ENCODE measurements around the gene ARHGAP1. TPM values are rescaled to one million over a fixed set of nuclear protein-coding genes. Genes with fewer than 3 reads are reported as not detected.

The ARHGAP1 gene
- total RNA-seq, result 10 to 100 TPM; 39.9 to 46.8 TPM

- Mint-ChIP-seq H3K27ac (peak within 1 kb of the TSS; percentile 97 to 98), H3K9me3 (no peaks in the 10 kb centered on the region), H3K36me3 (peaks cover 22% of the 10 kb centered on the region in 2 donors)
- peak; percentile 95 to 96 for ATAC-seq
- peak; percentile 97 for DNase-seq (ENCODE audit: low spot score in 2 of 2)
Observed at GRCh38 chr11:46700241-46701077, at the start of gene ARHGAP1, which contains the start of gene ZNF408. TSS of gene ARHGAP1 (minus strand) at chr11:46700619. CDS start at chr11:46696107, 4,512 bp downstream. TSS of gene ZNF408 (plus strand) at chr11:46701031. CDS start at chr11:46701048, 17 bp downstream.

DNA sequence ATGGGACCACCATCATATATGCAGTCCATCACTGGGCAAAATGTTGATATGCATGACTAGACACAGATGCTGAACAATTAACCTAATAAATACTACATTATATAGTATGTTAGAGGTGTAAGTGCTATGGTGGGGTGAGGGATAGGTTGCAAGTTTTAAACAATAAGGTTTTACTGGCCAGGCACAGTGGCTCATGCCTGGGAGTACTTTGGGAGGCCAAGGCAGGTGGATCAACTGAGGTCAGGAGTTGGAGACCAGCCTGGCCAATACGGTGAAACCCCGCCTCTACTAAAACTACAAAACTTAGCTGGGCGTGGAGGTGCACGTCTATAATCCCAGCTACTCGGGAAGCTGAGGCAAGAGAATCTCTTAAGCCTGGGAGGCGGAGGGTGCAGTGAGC, 46.7 kb upstream of the ARHGAP1 start:
- ATAC-seq (no peak), DNase-seq (ENCODE audit: low spot score in 2 of 2) (no peak)
- H3K9me3 Mint-ChIP-seq, result no peaks in the 10 kb centered on the region
- no peak overlapping the region for H3K27ac Mint-ChIP-seq
- H3K36me3 Mint-ChIP-seq, result peaks cover 7 to 35% of the 10 kb centered on the region in 2 donors

DNA sequence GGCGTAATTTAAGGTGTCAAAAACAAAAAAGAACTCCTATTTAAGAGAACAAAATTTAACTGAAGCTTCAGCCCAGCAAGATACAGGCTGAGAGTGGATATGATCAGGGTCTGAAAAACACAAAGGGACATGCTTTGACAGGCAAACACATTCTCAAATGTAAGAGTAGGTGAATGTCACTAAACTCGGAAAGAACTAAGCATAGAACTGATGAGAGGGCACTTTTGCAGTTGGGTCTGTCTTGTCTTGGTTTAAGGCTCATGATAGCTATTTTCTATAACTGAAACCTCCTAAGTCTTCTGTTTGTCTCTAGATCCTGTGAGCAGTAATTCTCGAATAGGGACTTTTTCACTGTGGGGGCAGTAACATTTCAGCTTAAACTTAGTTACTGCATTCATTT, 45.6 kb upstream of the ARHGAP1 start:
- ATAC-seq (no peak), DNase-seq (ENCODE audit: low spot score in 2 of 2) (no peak)
- H3K27ac Mint-ChIP-seq, result no peak overlapping the region
- H3K36me3 Mint-ChIP-seq, result peaks cover 7 to 47% of the 10 kb centered on the region in 2 donors
- H3K9me3 Mint-ChIP-seq, result no peaks in the 10 kb centered on the region

DNA sequence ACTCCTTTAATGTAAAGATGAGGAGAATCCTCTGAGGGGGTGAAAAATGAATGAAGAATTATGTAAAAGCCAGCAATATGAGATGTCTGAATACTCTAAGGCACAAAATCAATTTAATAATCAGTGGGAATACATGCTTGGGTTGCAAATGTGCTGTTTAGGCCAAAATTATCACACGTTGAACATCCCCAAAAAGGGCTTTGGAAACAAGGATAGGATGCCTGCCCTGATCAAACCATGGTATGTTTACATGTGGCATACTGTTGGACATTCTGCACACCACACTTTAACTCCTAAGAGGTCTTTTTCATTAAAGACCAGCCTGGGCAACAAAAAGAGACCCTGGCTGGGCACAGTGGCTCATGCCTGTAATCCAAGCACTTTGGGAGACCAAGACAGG, 44.9 kb upstream of the ARHGAP1 start:
- no peak for DNase-seq (ENCODE audit: low spot score in 2 of 2)
- Mint-ChIP-seq H3K27ac (no peak overlapping the region), H3K36me3 (peaks cover 7 to 43% of the 10 kb centered on the region in 2 donors)

GRCh38 chr11:46743693-46744339, 43.4 kb upstream of the ARHGAP1 start:
- H3K27ac Mint-ChIP-seq, result peak overlapping the region in 1 of 2 donors; percentile 75

More for the DNA sequence above, 44.9 kb upstream of the ARHGAP1 start:
- no peak for ATAC-seq
- no peaks in the 10 kb centered on the region for H3K9me3 Mint-ChIP-seq

DNA sequence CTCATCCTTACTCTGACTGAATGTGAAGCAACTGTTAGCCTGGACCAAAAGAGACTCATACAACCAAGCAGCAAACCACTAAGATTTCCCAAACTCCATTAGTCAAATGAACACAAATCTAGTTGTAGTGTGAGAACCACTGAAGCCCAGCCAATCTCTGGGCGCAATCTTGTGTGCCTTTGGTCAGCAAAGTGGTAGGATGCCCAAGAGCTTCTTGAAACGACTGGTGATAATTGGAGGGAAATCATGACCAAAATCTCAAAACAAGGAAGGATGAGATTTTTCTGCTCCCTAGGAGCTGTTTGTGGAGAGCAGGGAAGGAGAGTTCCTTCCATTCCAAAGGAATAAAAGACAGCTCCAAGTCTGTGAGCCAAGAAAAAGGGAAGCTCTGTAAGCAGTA, 42.6 kb upstream of the ARHGAP1 start:
- Mint-ChIP-seq H3K9me3 (no peaks in the 10 kb centered on the region), H3K27ac (peak overlapping the region in 1 of 2 donors; percentile 19), H3K36me3 (peaks cover 7 to 37% of the 10 kb centered on the region in 2 donors)
- ATAC-seq, result no peak
- no peak for DNase-seq (ENCODE audit: low spot score in 2 of 2)

More at GRCh38 chr11:46743693-46744339, 43.4 kb upstream of the ARHGAP1 start:
- ATAC-seq (no peak), DNase-seq (ENCODE audit: low spot score in 2 of 2) (no peak)
- H3K36me3 Mint-ChIP-seq, result peaks cover 7 to 37% of the 10 kb centered on the region in 2 donors
- H3K9me3 Mint-ChIP-seq, result no peaks in the 10 kb centered on the region

GRCh38 chr11:46741600-46742484, 41.4 kb upstream of the ARHGAP1 start:
- Mint-ChIP-seq H3K27ac (peak overlapping the region in 1 of 2 donors; percentile 19), H3K9me3 (no peaks in the 10 kb centered on the region), H3K36me3 (peaks cover 7 to 37% of the 10 kb centered on the region in 2 donors)
- no peak for DNase-seq (ENCODE audit: low spot score in 2 of 2)
- no peak for ATAC-seq

DNA sequence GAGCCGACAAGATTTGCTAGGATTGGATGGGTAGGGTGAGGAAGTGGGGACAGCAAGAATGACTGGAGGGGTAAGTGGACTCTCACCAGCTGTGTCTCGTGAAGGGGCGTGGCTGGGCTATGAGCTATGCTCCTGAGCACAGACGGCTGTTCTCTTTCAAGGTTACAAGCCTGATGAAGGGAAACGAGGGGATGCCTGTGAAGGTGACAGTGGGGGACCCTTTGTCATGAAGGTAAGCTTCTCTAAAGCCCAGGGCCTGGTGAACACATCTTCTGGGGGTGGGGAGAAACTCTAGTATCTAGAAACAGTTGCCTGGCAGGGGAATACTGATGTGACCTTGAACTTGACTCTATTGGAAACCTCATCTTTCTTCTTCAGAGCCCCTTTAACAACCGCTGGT, 38.5 kb upstream of the ARHGAP1 start:
- no peak overlapping the region for H3K27ac Mint-ChIP-seq

GRCh38 chr11:46737699-46738098, 37.3 kb upstream of the ARHGAP1 start:
- H3K36me3 Mint-ChIP-seq, result peaks cover 2 to 18% of the 10 kb centered on the region in 2 donors

More for the DNA sequence above, 38.5 kb upstream of the ARHGAP1 start:
- DNase-seq (ENCODE audit: low spot score in 2 of 2), result no peak
- H3K36me3 Mint-ChIP-seq, result peaks cover 7 to 27% of the 10 kb centered on the region in 2 donors
- H3K9me3 Mint-ChIP-seq, result no peaks in the 10 kb centered on the region
- peak in 1 of 2 donors; percentile 16 for ATAC-seq

GRCh38 chr11:46736615-46737014, 36.2 kb upstream of the ARHGAP1 start:
- peaks cover 0 to 7% of the 10 kb centered on the region in 2 donors for H3K36me3 Mint-ChIP-seq
- no peaks in the 10 kb centered on the region for H3K9me3 Mint-ChIP-seq
- H3K27ac Mint-ChIP-seq, result no peak overlapping the region
- DNase-seq (ENCODE audit: low spot score in 2 of 2) (no peak), ATAC-seq (no peak)

More at GRCh38 chr11:46737699-46738098, 37.3 kb upstream of the ARHGAP1 start:
- ATAC-seq (no peak), DNase-seq (ENCODE audit: low spot score in 2 of 2) (no peak)
- peak overlapping the region; percentile 4 to 39 for H3K27ac Mint-ChIP-seq
- H3K9me3 Mint-ChIP-seq, result no peaks in the 10 kb centered on the region

DNA sequence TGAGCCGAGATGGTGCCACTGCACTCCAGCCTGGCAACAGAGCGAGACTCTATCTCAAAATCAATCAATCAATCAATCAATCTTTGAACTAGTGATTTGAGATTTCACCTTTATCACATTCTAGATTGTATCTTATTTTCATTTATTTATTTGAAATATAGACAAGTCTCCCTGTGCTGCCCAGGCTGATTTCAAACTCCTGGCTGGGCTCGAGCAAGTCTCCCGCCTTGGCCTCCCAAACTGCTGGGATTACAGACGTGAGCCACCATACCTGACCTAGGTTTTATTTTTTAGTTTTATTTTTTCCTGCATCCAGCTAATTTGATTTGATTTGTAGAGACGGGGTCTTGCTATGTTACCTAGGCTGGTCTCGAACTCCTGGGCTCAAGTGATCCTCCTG, 35.7 kb upstream of the ARHGAP1 start:
- Mint-ChIP-seq H3K27ac (peak overlapping the region in 1 of 2 donors; percentile 53), H3K36me3 (peaks cover 0 to 3% of the 10 kb centered on the region in 2 donors), H3K9me3 (no peaks in the 10 kb centered on the region)
- no peak for ATAC-seq
- no peak for DNase-seq (ENCODE audit: low spot score in 2 of 2)

DNA sequence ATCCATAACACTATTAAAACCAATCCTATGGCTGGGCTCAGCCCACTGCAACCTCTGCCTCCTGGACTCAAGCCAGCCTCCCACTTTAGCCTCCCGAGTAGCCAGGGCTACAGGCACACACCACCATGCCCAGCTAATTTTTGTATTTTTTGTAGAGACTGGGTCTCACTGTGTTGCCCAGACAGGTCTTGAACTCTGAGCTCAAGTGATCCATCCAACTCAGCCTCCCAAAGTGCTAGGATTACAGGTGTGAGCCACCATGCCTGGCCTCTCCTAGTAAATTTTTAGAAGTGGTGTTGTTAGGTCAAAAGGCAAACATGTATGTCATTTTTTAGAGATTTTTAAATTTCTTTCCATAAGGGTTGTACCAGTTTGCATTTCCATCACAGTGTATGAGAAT, 32.8 kb upstream of the ARHGAP1 start:
- no peak for DNase-seq (ENCODE audit: low spot score in 2 of 2)
- no peaks in the 10 kb centered on the region for H3K9me3 Mint-ChIP-seq
- no peak for ATAC-seq
- no peaks in the 10 kb centered on the region for H3K36me3 Mint-ChIP-seq
- peak overlapping the region in 1 of 2 donors; percentile 31 for H3K27ac Mint-ChIP-seq

GRCh38 chr11:46731545-46731944, 31.1 kb upstream of the ARHGAP1 start:
- Mint-ChIP-seq H3K27ac (no peak overlapping the region), H3K36me3 (no peaks in the 10 kb centered on the region), H3K9me3 (no peaks in the 10 kb centered on the region)
- no peak for ATAC-seq
- DNase-seq (ENCODE audit: low spot score in 2 of 2), result no peak

DNA sequence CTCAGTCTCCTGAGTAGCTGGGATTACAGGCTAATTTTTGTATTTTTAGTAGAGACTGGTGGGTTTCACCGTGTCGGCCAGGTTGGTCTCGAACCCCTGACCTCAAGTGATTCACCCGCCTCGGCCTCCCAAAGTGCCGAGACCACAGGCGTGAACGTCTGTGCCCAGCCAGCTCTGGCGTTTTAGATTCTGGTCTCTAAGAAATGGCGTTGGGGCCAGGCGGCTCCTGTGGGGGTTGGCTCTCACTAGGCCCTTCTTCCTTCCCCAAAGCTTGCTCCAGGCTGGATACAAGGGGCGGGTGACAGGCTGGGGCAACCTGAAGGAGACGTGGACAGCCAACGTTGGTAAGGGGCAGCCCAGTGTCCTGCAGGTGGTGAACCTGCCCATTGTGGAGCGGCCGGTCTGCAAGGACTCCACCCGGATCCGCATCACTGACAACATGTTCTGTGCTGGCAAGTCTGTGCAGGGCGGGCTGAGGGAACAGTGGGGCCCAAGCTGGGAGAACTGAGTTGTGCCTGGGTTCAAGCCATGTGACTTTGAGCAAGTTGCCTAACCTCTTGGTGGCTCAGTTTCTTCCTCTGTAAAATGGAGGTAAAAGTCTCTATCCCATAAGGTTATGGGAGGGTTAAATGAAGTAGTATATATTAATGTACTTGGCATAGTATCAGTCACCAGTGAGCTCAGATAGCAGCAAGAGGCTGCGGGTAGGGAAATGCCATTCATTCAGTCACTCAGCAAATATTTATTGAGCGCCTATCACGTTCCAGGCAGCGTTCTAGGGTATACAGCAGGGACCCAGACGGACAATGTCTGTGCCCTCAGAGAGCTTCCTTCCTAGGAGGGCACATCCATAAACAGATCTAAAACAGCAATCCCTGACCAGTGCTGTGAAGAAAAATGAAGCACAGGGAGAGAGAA, 28.9 kb upstream of the ARHGAP1 start:
- DNase-seq (ENCODE audit: low spot score in 2 of 2), result no peak
- H3K9me3 Mint-ChIP-seq, result no peaks in the 10 kb centered on the region
- no peaks in the 10 kb centered on the region for H3K36me3 Mint-ChIP-seq
- no peak for ATAC-seq
- peak overlapping the region; percentile 48 to 66 for H3K27ac Mint-ChIP-seq

- ATAC-seq (no peak), DNase-seq (ENCODE audit: low spot score in 2 of 2) (no peak)
- no peaks in the 10 kb centered on the region for H3K36me3 Mint-ChIP-seq
- no peak overlapping the region for H3K27ac Mint-ChIP-seq
- H3K9me3 Mint-ChIP-seq, result no peaks in the 10 kb centered on the region
Observed at GRCh38 chr11:46728659-46729040, 28.2 kb upstream of the ARHGAP1 start.

Data from activated naive CD4-positive, alpha-beta T cell treated with anti-CD3 and anti-CD28 coated beads, Interleukin-2, amount 50 U/mL, for 72 hours (primary cell).